UCSD-AML1 (cell line): ENCODE data around the gene PPP3CA.

Experiments used
- DNase-seq: peaks from one replicate; lab custom pipeline; 2025; ENCODE audit not compliant: unreplicated experiment; lab: John Stamatoyannopoulos, UW

Gene PPP3CA

GRCh38 chr4:101065935-101066485 is 281.3 kb downstream of the PPP3CA start:
- DNase-seq, result no peak

- no peak for DNase-seq
Measured at GRCh38 chr4:101065346-101065745, 282.0 kb downstream of the PPP3CA start.

GRCh38 chr4:101064541-101065180 is 282.7 kb downstream of the PPP3CA start:
- no peak for DNase-seq

- DNase-seq, result no peak
Measured at GRCh38 chr4:101055392-101055791, 291.9 kb downstream of the PPP3CA start.

- DNase-seq, result no peak
Measured at GRCh38 chr4:101050837-101051205, 296.5 kb downstream of the PPP3CA start.

GRCh38 chr4:101050088-101050836 is 297.1 kb downstream of the PPP3CA start:
- no peak for DNase-seq

GRCh38 chr4:101049549-101050001 is 297.8 kb downstream of the PPP3CA start:
- DNase-seq, result no peak

- DNase-seq, result no peak
Measured at GRCh38 chr4:101044766-101045165, 302.6 kb downstream of the PPP3CA start.

GRCh38 chr4:101042847-101043246 is 304.5 kb downstream of the PPP3CA start:
- DNase-seq, result no peak

- DNase-seq, result no peak
Measured at GRCh38 chr4:101040776-101041175, 306.6 kb downstream of the PPP3CA start.

GRCh38 chr4:101039367-101039766 is 308.0 kb downstream of the PPP3CA start:
- DNase-seq, result no peak

GRCh38 chr4:101037938-101038413 is 309.4 kb downstream of the PPP3CA start:
- peak; percentile 22 for DNase-seq

GRCh38 chr4:101037249-101037648 is 310.1 kb downstream of the PPP3CA start:
- no peak for DNase-seq

GRCh38 chr4:101035487-101035886 is 311.8 kb downstream of the PPP3CA start:
- no peak for DNase-seq

- no peak for DNase-seq
Measured at GRCh38 chr4:101033986-101034385, 313.3 kb downstream of the PPP3CA start.

- DNase-seq, result no peak
Measured at GRCh38 chr4:101032541-101032940, 314.8 kb downstream of the PPP3CA start.

- no peak for DNase-seq
Measured at GRCh38 chr4:101031971-101032370, 315.4 kb downstream of the PPP3CA start.

GRCh38 chr4:101028886-101029285 is 318.4 kb downstream of the PPP3CA start:
- DNase-seq, result no peak

- DNase-seq, result no peak
Measured at GRCh38 chr4:101027721-101028120, 319.6 kb downstream of the PPP3CA start.

GRCh38 chr4:101025755-101026154 is 321.6 kb downstream of the PPP3CA start:
- no peak for DNase-seq

- no peak for DNase-seq
Measured at GRCh38 chr4:101022151-101023024, 324.9 kb downstream of the PPP3CA start.
